GM12892 (cell line): ENCODE data around the gene PGLYRP3.

Experiments used
- POLR2A ChIP-seq: IDR thresholded peaks from 2 replicates; pipeline ENCODE4 v1.6.1; 2011; ENCODE audit warnings: low read depth, low read length, control low read depth
- POLR2AphosphoS5 ChIP-seq: IDR thresholded peaks from 2 replicates; pipeline ENCODE4 v1.6.1; 2011; ENCODE audit warnings: low read depth, low read length, control low read depth
- TAF1 ChIP-seq: IDR thresholded peaks from 2 replicates; pipeline ENCODE4 v1.6.1; 2011; ENCODE audit warnings: low read depth, mild to moderate bottlenecking, control low read depth, low read length, borderline replicate concordance

DNA sequence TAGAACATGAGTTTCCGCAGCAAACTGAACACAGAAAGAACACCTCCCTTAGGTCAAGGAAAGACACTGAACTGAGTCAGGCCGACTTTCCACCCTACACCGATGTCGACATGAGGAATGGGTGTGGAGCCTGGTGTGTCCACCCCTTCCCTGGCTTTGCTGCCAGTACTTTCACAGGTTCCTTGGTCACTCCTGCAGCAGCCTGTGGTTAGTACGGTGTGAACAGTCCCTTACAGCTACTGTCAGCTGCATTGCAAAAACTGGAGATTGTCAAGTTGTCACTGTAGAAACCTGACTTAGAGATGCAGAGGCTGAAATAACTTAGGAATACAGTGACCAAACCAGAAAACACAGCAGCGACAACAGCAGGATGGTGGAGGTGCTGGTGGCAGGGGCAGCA is 7.1 kb downstream of the PGLYRP3 start:
- TF ChIP-seq POLR2AphosphoS5 (no peak), TAF1 (no peak), POLR2A (no peak)
